Measurements from ENCODE around the gene PMFBP1.

The PMFBP1 gene

GRCh38 chr16:72110662-72111615 is 61.0 kb downstream of the PMFBP1 start:
- TF ChIP-seq POLR2A (IDR thresholded peaks at IDR 0.05; ENCODE audit: extremely low read depth, insufficient read length) = no peak
- TF ChIP-seq CTCF (IDR thresholded peaks at IDR 0.05; ENCODE audit: low read depth, low read length) = no peak
- H3K4me3 ChIP-seq (ENCODE audit: low read depth, low read length) = no peak overlapping the region
- DNase-seq (ENCODE audit: low read depth) = no peak

GRCh38 chr16:72109966-72110530 is 61.9 kb downstream of the PMFBP1 start:
- no peak for TF ChIP-seq CTCF (IDR thresholded peaks at IDR 0.05; ENCODE audit: low read depth, low read length)
- no peak for TF ChIP-seq MAX (IDR thresholded peaks at IDR 0.05; ENCODE audit: low read depth, low read length)
- TF ChIP-seq MYC (IDR thresholded peaks at IDR 0.05; ENCODE audit: low read depth, low read length) = no peak
- TF ChIP-seq POLR2A (IDR thresholded peaks at IDR 0.05; ENCODE audit: extremely low read depth, insufficient read length) = no peak
- DNase-seq (ENCODE audit: low read depth) = no peak
- no peak overlapping the region for H3K4me3 ChIP-seq (ENCODE audit: low read depth, low read length)

- no peak for TF ChIP-seq MYC (IDR thresholded peaks at IDR 0.05; ENCODE audit: low read depth, low read length)
- H3K4me3 ChIP-seq (ENCODE audit: low read depth, low read length) = no peak overlapping the region
- DNase-seq (ENCODE audit: low read depth) = no peak
Observed at GRCh38 chr16:72109300-72109699, 62.7 kb downstream of the PMFBP1 start.

- DNase-seq (ENCODE audit: low read depth) = no peak
- TF ChIP-seq POLR2A (IDR thresholded peaks at IDR 0.05; ENCODE audit: extremely low read depth, insufficient read length) (no peak), MYC (IDR thresholded peaks at IDR 0.05; ENCODE audit: low read depth, low read length) (no peak), CTCF (IDR thresholded peaks at IDR 0.05; ENCODE audit: low read depth, low read length) (no peak), MAX (IDR thresholded peaks at IDR 0.05; ENCODE audit: low read depth, low read length) (no peak)
Observed at GRCh38 chr16:72108353-72109102, 63.4 kb downstream of the PMFBP1 start.

GRCh38 chr16:72107371-72107770 is 64.6 kb downstream of the PMFBP1 start:
- H3K4me3 ChIP-seq (ENCODE audit: low read depth, low read length) = no peak overlapping the region
- no peak for DNase-seq (ENCODE audit: low read depth)
- TF ChIP-seq POLR2A (IDR thresholded peaks at IDR 0.05; ENCODE audit: extremely low read depth, insufficient read length) = no peak
- TF ChIP-seq MAX (IDR thresholded peaks at IDR 0.05; ENCODE audit: low read depth, low read length) = no peak

More at GRCh38 chr16:72108353-72109102, 63.4 kb downstream of the PMFBP1 start:
- H3K4me3 ChIP-seq (ENCODE audit: low read depth, low read length) = no peak overlapping the region

- TF ChIP-seq MYC (IDR thresholded peaks at IDR 0.05; ENCODE audit: low read depth, low read length) = no peak
- TF ChIP-seq MAX (IDR thresholded peaks at IDR 0.05; ENCODE audit: low read depth, low read length) = no peak
- TF ChIP-seq POLR2A (IDR thresholded peaks at IDR 0.05; ENCODE audit: extremely low read depth, insufficient read length) = no peak
- TF ChIP-seq CTCF (IDR thresholded peaks at IDR 0.05; ENCODE audit: low read depth, low read length) = no peak
- no peak for DNase-seq (ENCODE audit: low read depth)
- H3K4me3 ChIP-seq (ENCODE audit: low read depth, low read length) = no peak overlapping the region
Observed at GRCh38 chr16:72105978-72106377, 66.0 kb downstream of the PMFBP1 start.
